AG04449 (cell line): ENCODE measurements around the gene PXT1.

ENCODE experiments used
- CTCF ChIA-PET: fragments of 350-600 bp; formaldehyde crosslinking; extraction: SDS; loops from one replicate; lab custom pipeline; 2021; ENCODE audit warnings: antibody characterized with exemption; lab: Yijun Ruan, JAX
- POLR2A ChIA-PET: fragments of 400-600, 350-600 bp; formaldehyde crosslinking; extraction: SDS; loops from one replicate; lab custom pipeline; 2020; ENCODE audit warnings: antibody characterized with exemption, inconsistent platforms; lab: Yijun Ruan, JAX
- DNase-seq: peaks from one replicate; pipeline ENCODE4 v3.0.0-alpha.2; 2010; ENCODE audit warnings: low read depth, low spot score
- H3K4me3 ChIP-seq: 2 replicates; pipeline ENCODE4 v1.5.1; 2011; ENCODE audit warnings: low read depth, mild to moderate bottlenecking, control low read depth, low read length
- CTCF ChIP-seq: IDR thresholded peaks from one replicate; pipeline ENCODE4 v1.5.1; 2011; ENCODE audit warnings: mild to moderate bottlenecking, moderate library complexity, low read length, control low read depth, inconsistent platforms; ENCODE audit not compliant: insufficient read depth; ENCODE audit errors: missing control alignments

Gene PXT1

DNA sequence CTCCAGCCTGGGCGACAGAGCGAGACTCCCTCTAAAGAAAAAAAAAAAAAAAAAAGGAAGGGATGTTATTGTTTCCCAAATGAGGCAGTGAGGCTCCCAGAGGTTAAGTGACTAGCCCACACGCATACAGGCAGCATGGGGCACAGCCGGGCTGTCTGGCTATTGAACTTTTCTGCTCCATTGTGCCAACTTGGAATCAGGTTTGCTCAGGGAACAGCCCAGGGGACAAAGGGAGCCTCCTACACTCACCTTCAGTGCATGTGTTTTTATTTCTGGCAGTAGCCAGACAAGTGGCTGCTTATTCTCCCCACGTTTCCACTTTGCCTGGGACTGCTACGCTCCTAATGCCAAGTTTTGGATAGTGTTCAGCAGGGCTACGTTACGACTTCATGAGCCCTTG lies 65.9 kb downstream of the PXT1 start:
- ChIA-PET CTCF (interaction anchor here (1.4 kb wide), 1 partner anchor 36 kb away, joined by 4 read pairs; no protein-coding TSS in a partner anchor), POLR2A (no interaction called here)
- no peak for TF ChIP-seq CTCF
- no peak overlapping the region for H3K4me3 ChIP-seq
- no peak for DNase-seq

DNA sequence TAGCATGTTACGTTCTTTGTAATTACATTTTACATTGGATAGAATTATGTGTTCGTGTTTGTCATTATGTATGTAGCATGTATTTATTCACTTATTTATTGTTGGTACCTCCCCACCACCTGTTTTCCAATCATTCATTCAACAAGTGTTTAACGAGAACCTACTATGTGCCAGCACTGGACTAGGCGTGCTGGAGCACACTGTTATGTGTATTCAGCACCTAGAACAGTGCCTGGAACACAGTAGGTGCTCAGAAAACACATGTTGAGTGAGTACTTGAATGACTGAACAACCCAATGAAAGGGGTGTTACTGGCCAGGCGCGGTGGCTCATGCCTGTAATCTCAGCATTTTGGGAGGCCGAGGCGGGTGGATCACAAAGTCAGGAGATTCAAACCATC lies 66.5 kb downstream of the PXT1 start:
- no peak overlapping the region for H3K4me3 ChIP-seq
- POLR2A ChIA-PET, result no interaction called here
- no peak for DNase-seq
- TF ChIP-seq CTCF, result no peak
- CTCF ChIA-PET, result no interaction called here

DNA sequence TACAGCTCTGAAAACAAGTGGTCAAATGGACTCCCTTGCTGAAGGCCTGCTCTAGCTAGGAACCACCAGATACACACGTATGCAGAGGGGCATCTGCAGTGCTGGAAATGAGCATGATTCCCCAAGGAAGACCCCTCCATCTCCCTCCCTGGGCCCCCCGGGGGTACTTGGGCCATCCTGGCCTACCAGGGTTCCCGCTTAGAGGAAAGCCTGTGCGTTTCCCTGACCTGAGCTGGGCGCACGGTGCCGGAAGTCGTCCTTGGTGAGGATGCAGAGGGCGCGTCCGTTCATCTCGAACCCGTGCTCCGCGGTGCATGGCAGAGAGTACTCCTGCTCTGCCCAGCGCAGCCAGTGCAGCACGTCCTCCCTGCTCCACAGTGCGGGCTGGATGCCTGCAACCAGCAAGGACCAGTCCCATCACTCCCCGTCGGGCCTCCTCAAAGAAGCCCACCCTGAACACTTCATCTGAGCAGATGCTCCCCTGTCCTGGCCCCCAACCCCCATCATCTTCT lies 67.0 kb downstream of the PXT1 start:
- DNase-seq, result no peak
- TF ChIP-seq CTCF, result no peak
- ChIA-PET POLR2A (no interaction called here), CTCF (no interaction called here)
- no peak overlapping the region for H3K4me3 ChIP-seq

- no peak for TF ChIP-seq CTCF
- CTCF ChIA-PET, result no interaction called here
- DNase-seq, result no peak
Measured at GRCh38 chr6:36374972-36375371, 67.7 kb downstream of the PXT1 start.

GRCh38 chr6:36374194-36374593 lies 68.5 kb downstream of the PXT1 start:
- no peak for DNase-seq
- CTCF ChIA-PET, result interaction anchor here (0.9 to 1.6 kb wide), 3 partner anchors 9 to 33 kb away, joined by 3 to 6 read pairs (median 3); no protein-coding TSS in a partner anchor
- TF ChIP-seq CTCF, result no peak
- POLR2A ChIA-PET, result no interaction called here
- H3K4me3 ChIP-seq, result no peak overlapping the region

More at GRCh38 chr6:36374972-36375371, 67.7 kb downstream of the PXT1 start:
- POLR2A ChIA-PET, result no interaction called here
- H3K4me3 ChIP-seq, result no peak overlapping the region

DNA sequence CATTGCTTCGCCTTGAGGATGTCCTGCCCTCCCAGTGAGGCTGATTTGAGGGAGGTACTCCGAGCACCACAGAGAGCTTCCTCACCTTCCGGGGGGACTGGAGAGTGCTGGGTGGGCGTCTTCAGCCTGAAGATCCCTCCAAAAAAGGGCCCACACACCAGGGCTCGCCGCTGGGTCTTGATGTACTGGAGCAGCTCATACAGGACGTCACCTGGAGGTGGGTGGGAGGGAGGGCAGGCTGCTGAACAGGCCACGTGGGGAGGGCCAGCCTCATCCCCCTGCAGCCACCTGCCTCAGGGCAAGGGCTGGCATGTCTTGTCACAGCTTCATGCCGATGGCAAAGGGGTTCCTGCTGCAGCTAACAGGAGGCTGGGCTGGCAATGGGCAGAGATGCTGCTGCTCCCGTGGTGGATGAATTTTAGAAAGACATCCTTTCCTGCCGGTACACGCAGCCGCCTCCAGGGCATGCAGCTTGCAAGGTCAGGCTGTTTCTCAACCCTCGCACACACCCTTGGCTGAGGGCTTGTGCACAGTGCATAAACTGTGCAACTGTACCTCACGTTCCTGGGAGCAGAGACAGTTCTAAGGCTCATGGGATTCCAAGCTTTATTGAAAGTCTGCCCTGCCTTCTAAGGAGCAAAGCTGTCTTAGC lies 69.2 kb downstream of the PXT1 start:
- CTCF ChIA-PET, result interaction anchor here (0.7 to 1.6 kb wide), 4 partner anchors 9 to 32 kb away, joined by 3 to 6 read pairs (median 3); no protein-coding TSS in a partner anchor
- H3K4me3 ChIP-seq, result no peak overlapping the region
- TF ChIP-seq CTCF, result no peak
- DNase-seq, result no peak
- POLR2A ChIA-PET, result no interaction called here
